ENCODE measurements around the gene SPSB3.

Gene SPSB3

GRCh38 chr16:1820096-1820945 is 38.0 kb upstream of the SPSB3 start:
- FAIRE-seq, result no peak
- no peak for TF ChIP-seq POLR2A (IDR thresholded peaks at IDR 0.05; ENCODE audit: low read depth, low read length)
- DNase-seq (ENCODE audit: insufficient read length, low spot score), result no peak

GRCh38 chr16:1819611-1820010 is 37.2 kb upstream of the SPSB3 start:
- DNase-seq (ENCODE audit: insufficient read length, low spot score), result no peak
- no peak for TF ChIP-seq POLR2A (IDR thresholded peaks at IDR 0.05; ENCODE audit: low read depth, low read length)
- no peak for FAIRE-seq

GRCh38 chr16:1818873-1819525 is 36.6 kb upstream of the SPSB3 start:
- no peak for TF ChIP-seq POLR2A (IDR thresholded peaks at IDR 0.05; ENCODE audit: low read depth, low read length)
- FAIRE-seq (no peak), DNase-seq (ENCODE audit: insufficient read length, low spot score) (no peak)

GRCh38 chr16:1818204-1818872 is 36.0 kb upstream of the SPSB3 start:
- TF ChIP-seq POLR2A (IDR thresholded peaks at IDR 0.05; ENCODE audit: low read depth, low read length), result no peak

GRCh38 chr16:1817716-1818115 is 35.3 kb upstream of the SPSB3 start:
- no peak for DNase-seq (ENCODE audit: insufficient read length, low spot score)
- no peak for TF ChIP-seq POLR2A (IDR thresholded peaks at IDR 0.05; ENCODE audit: low read depth, low read length)
- FAIRE-seq, result no peak

More at GRCh38 chr16:1818204-1818872, 36.0 kb upstream of the SPSB3 start:
- FAIRE-seq, result no peak
- DNase-seq (ENCODE audit: insufficient read length, low spot score), result no peak

- DNase-seq (ENCODE audit: insufficient read length, low spot score) (no peak), FAIRE-seq (no peak)
- no peak for TF ChIP-seq POLR2A (IDR thresholded peaks at IDR 0.05; ENCODE audit: low read depth, low read length)
Observed at GRCh38 chr16:1817276-1817589, 34.9 kb upstream of the SPSB3 start.

GRCh38 chr16:1816396-1817275 is 34.3 kb upstream of the SPSB3 start:
- DNase-seq (ENCODE audit: insufficient read length, low spot score) (no peak), FAIRE-seq (no peak)
- TF ChIP-seq POLR2A (IDR thresholded peaks at IDR 0.05; ENCODE audit: low read depth, low read length), result no peak

GRCh38 chr16:1815461-1815860 is 33.1 kb upstream of the SPSB3 start:
- no peak for TF ChIP-seq POLR2A (IDR thresholded peaks at IDR 0.05; ENCODE audit: low read depth, low read length)
- DNase-seq (ENCODE audit: insufficient read length, low spot score), result no peak
- no peak for FAIRE-seq

GRCh38 chr16:1812732-1813163 is 30.4 kb upstream of the SPSB3 start:
- FAIRE-seq (no peak), DNase-seq (ENCODE audit: insufficient read length, low spot score) (no peak)
- TF ChIP-seq POLR2A (IDR thresholded peaks at IDR 0.05; ENCODE audit: low read depth, low read length), result no peak

- FAIRE-seq, result no peak
- no peak for TF ChIP-seq POLR2A (IDR thresholded peaks at IDR 0.05; ENCODE audit: low read depth, low read length)
Observed at GRCh38 chr16:1810536-1810935, 28.2 kb upstream of the SPSB3 start.

GRCh38 chr16:1810106-1810505 is 27.7 kb upstream of the SPSB3 start:
- FAIRE-seq, result no peak
- no peak for DNase-seq (ENCODE audit: insufficient read length, low spot score)
- TF ChIP-seq POLR2A (IDR thresholded peaks at IDR 0.05; ENCODE audit: low read depth, low read length), result no peak

More at GRCh38 chr16:1810536-1810935, 28.2 kb upstream of the SPSB3 start:
- no peak for DNase-seq (ENCODE audit: insufficient read length, low spot score)

GRCh38 chr16:1809281-1809801 is 27.0 kb upstream of the SPSB3 start:
- FAIRE-seq (no peak), DNase-seq (ENCODE audit: insufficient read length, low spot score) (no peak)
- no peak for TF ChIP-seq POLR2A (IDR thresholded peaks at IDR 0.05; ENCODE audit: low read depth, low read length)

GRCh38 chr16:1808691-1809090 is 26.3 kb upstream of the SPSB3 start:
- no peak for FAIRE-seq
- DNase-seq (ENCODE audit: insufficient read length, low spot score), result no peak
- no peak for TF ChIP-seq POLR2A (IDR thresholded peaks at IDR 0.05; ENCODE audit: low read depth, low read length)
